A549 (cell line): ENCODE data around the gene DDX1. TPM values are rescaled to one million over a fixed set of nuclear protein-coding genes. Genes with fewer than 3 reads are reported as not detected.

Source experiments
- ATAC-seq, 2 experiments: fragments of 200-7000 bp in 1 of 2; fragments of >200 bp in 1 of 2; cut with Nextera tagmentation in 1 of 2; cut with Tn5 transposase in 1 of 2; 3 replicates each; pipeline versions ENCODE4 v1.8.0 to v1.9.1; 2018 to 2020; ENCODE audit warnings: mild to moderate bottlenecking in 1 of 2, moderate library complexity in 1 of 2
- CTCF ChIA-PET: fragments of 300-600 bp; sonication (Branson Sonifier 250); formaldehyde crosslinking; extraction: SDS; loops from one replicate; lab custom pipeline; 2021; ENCODE audit warnings: antibody characterized with exemption, inconsistent platforms; lab: Yijun Ruan, JAX
- POLR2A ChIA-PET: fragments of 350-600 bp; formaldehyde crosslinking; extraction: SDS; loops from one replicate; lab custom pipeline; 2021; ENCODE audit warnings: antibody characterized with exemption, inconsistent platforms; lab: Yijun Ruan, JAX
- DNase-seq, 2 experiments: peaks; one replicate each; pipeline versions ENCODE4 v3.0.0 to v3.0.0-alpha.2; 2011 to 2016; ENCODE audit warnings: low read depth in 1 of 2, low spot score in 1 of 2
- FAIRE-seq: peaks from 2 replicates; lab custom pipeline; 2011; peaks lifted over from hg19 to GRCh38; lab: Jason Lieb, UNC
- H3K27ac ChIP-seq, 2 experiments: fragments of >200 bp; sonication (Bioruptor Twin); formaldehyde crosslinking; 3 replicates each; pipeline ENCODE4 v1.5.1; 2016 to 2017
- H3K4me1 ChIP-seq: fragments of >200 bp; sonication (Bioruptor Twin); formaldehyde crosslinking; 3 replicates; pipeline ENCODE4 v1.6.1; 2016
- H3K4me2 ChIP-seq: fragments of >200 bp; sonication (Bioruptor Twin); formaldehyde crosslinking; 3 replicates; pipeline ENCODE4 v1.6.1; 2016
- H3K4me3 ChIP-seq: fragments of >200 bp; sonication (Bioruptor Twin); formaldehyde crosslinking; 3 replicates; pipeline ENCODE4 v1.5.1; 2016
- H3K9me3 ChIP-seq: fragments of >200 bp; sonication (Bioruptor Twin); formaldehyde crosslinking; 3 replicates; pipeline ENCODE4 v1.6.1; 2016
- CBX8 ChIP-seq: fragments of 200-600 bp; sonication (generic); IDR thresholded peaks from 2 replicates; pipeline ENCODE4 v1.6.1; 2016
- CHD4 ChIP-seq: fragments of 200-600 bp; sonication (generic); IDR thresholded peaks from 2 replicates; pipeline ENCODE4 v1.6.1; 2016; ENCODE audit warnings: antibody characterized with exemption, mild to moderate bottlenecking, borderline replicate concordance
- EHF ChIP-seq: fragments of 250-450 bp; sonication (Bioruptor Pico); IDR thresholded peaks from 2 replicates; pipeline ENCODE4 v1.5.0; 2020; ENCODE audit warnings: mild to moderate bottlenecking
- EHMT2 ChIP-seq: fragments of 200-600 bp; sonication (generic); IDR thresholded peaks from 2 replicates; pipeline ENCODE4 v1.6.1; 2016; ENCODE audit warnings: antibody characterized with exemption, low read depth, mild to moderate bottlenecking, moderate library complexity
- EP300 ChIP-seq, 2 experiments: fragments of >200 bp; sonication (Bioruptor Twin); formaldehyde crosslinking; IDR thresholded peaks; 2 replicates in 1 of 2; 3 replicates in 1 of 2; pipeline ENCODE4 v1.6.1; 2016 to 2017
- FOSL2 ChIP-seq, 2 experiments: fragments of 450-650 bp in 1 of 2; fragments of >200 bp in 1 of 2; sonication (Bioruptor Twin) in 1 of 2; formaldehyde crosslinking; IDR thresholded peaks; 2 replicates each; pipeline versions ENCODE4 v1.5.0 to v1.6.1; 2016 to 2020; ENCODE audit warnings: mild to moderate bottlenecking in 1 of 2, moderate library complexity in 1 of 2
- GATA3 ChIP-seq: IDR thresholded peaks from 2 replicates; pipeline ENCODE4 v1.6.1; 2012; ENCODE audit warnings: borderline replicate concordance
- KDM5A ChIP-seq: fragments of 200-600 bp; sonication (generic); IDR thresholded peaks from 2 replicates; pipeline ENCODE4 v1.6.1; 2016; ENCODE audit warnings: antibody characterized with exemption, mild to moderate bottlenecking
- MAFK ChIP-seq: fragments of 450-650 bp; IDR thresholded peaks from 2 replicates; pipeline ENCODE4 v1.6.1; 2014; ENCODE audit not compliant: partially characterized antibody
- MAX ChIP-seq: IDR thresholded peaks from 2 replicates; pipeline ENCODE4 v1.6.1; 2012
- MAZ ChIP-seq: fragments of 150-350 bp; IDR thresholded peaks from 2 replicates; pipeline ENCODE4 v1.6.1; 2014; ENCODE audit warnings: antibody characterized with exemption, low read depth, low read length, borderline replicate concordance
- MYC ChIP-seq: IDR thresholded peaks from 2 replicates; pipeline ENCODE4 v1.6.1; 2012; ENCODE audit warnings: mild to moderate bottlenecking, inconsistent platforms, low read length, improper control_type of control experiment, borderline replicate concordance
- NR3C1 ChIP-seq: fragments of >200 bp; sonication (Bioruptor Twin); formaldehyde crosslinking; IDR thresholded peaks from 3 replicates; pipeline ENCODE4 v1.6.1; 2017
- PHF8 ChIP-seq: fragments of 200-600 bp; sonication (generic); IDR thresholded peaks from 2 replicates; pipeline ENCODE4 v1.6.1; 2016; ENCODE audit warnings: low read depth, mild to moderate bottlenecking, antibody characterized with exemption, moderate library complexity, borderline replicate concordance
- POLR2AphosphoS2 ChIP-seq: conservative IDR thresholded peaks from 2 replicates; pipeline ENCODE4 v1.6.1; 2012; ENCODE audit warnings: low read length, improper control_type of control experiment, inconsistent platforms
- RARB ChIP-seq: fragments of 250-450 bp; sonication (Bioruptor Pico); IDR thresholded peaks from 2 replicates; pipeline ENCODE4 v1.8.0; 2021; ENCODE audit warnings: mild to moderate bottlenecking, moderate library complexity
- RCOR1 ChIP-seq: fragments of 150-350 bp; IDR thresholded peaks from 2 replicates; pipeline ENCODE4 v1.6.1; 2014; ENCODE audit warnings: antibody characterized with exemption, low read length, low read depth
- RFX5 ChIP-seq: fragments of 450-650 bp; IDR thresholded peaks from 2 replicates; pipeline ENCODE4 v1.7.1; 2014; ENCODE audit warnings: antibody characterized with exemption, mild to moderate bottlenecking, moderate library complexity
- RNF2 ChIP-seq: fragments of 200-600 bp; sonication (generic); IDR thresholded peaks from 2 replicates; pipeline ENCODE4 v1.6.1; 2016; ENCODE audit warnings: low read depth, mild to moderate bottlenecking, antibody characterized with exemption, moderate library complexity, borderline replicate concordance
- SMC3 ChIP-seq: fragments of >200 bp; sonication (Bioruptor Twin); formaldehyde crosslinking; IDR thresholded peaks from 3 replicates; pipeline ENCODE4 v1.6.1; 2018; ENCODE audit warnings: inconsistent platforms
- TP53 ChIP-seq: fragments of 250-450 bp; sonication (Bioruptor Pico); IDR thresholded peaks from 2 replicates; pipeline ENCODE4 v1.5.0; 2021; ENCODE audit warnings: mild to moderate bottlenecking, moderate library complexity
- ZSCAN20 ChIP-seq: fragments of 250-450 bp; sonication (Bioruptor Pico); IDR thresholded peaks from 2 replicates; pipeline ENCODE4 v1.8.0; 2022; ENCODE audit warnings: mild to moderate bottlenecking, moderate library complexity
- WGBS: methylation state at CpG from one replicate; pipeline ENCODE4 v1.1.6; 2017; ENCODE audit errors: missing lambda C conversion rate; 5-methylcytosine and 5-hydroxymethylcytosine counted together
- polyA plus RNA-seq, 4 experiments: library from polyadenylated mRNA; depleted of rRNA in 3 of 4; stranded (reverse); fragments of >200 nt; fragmentation: RNase III in 1 of 4; extraction: RNeasy Plus Mini Kit Qiagen cat#74134 plus additional on column Dnase treatment in 1 of 4; gene quantifications; 2 replicates in 3 of 4; 3 replicates in 1 of 4; pipeline ENCODE4 v1.2.3, GENCODE V29; 2011 to 2017
- TF ChIP-seq, protein P1 (sequence below): fragments of >200 bp; sonication (Bioruptor Twin); formaldehyde crosslinking; IDR thresholded peaks from 3 replicates; pipeline ENCODE4 v1.5.1; 2016
- TF ChIP-seq, protein P2 (sequence below): fragments of 150-350 bp; IDR thresholded peaks from 2 replicates; pipeline ENCODE4 v1.6.1; 2014; ENCODE audit warnings: low read depth, mild to moderate bottlenecking, low read length
- TF ChIP-seq, protein P3 (sequence below): fragments of 450-650 bp; IDR thresholded peaks from 2 replicates; pipeline ENCODE4 v1.6.1; 2014; ENCODE audit warnings: antibody characterized with exemption
- TF ChIP-seq, protein P4 (sequence below): fragments of 200-600 bp; sonication (generic); IDR thresholded peaks from 2 replicates; pipeline ENCODE4 v1.6.1; 2016; ENCODE audit warnings: antibody characterized with exemption, mild to moderate bottlenecking, moderate library complexity

DDX1 gene
- polyA plus RNA-seq, 2 of the 4 experiments (the other 2 are of a cell fraction) = 157 to 214 TPM

DNA sequence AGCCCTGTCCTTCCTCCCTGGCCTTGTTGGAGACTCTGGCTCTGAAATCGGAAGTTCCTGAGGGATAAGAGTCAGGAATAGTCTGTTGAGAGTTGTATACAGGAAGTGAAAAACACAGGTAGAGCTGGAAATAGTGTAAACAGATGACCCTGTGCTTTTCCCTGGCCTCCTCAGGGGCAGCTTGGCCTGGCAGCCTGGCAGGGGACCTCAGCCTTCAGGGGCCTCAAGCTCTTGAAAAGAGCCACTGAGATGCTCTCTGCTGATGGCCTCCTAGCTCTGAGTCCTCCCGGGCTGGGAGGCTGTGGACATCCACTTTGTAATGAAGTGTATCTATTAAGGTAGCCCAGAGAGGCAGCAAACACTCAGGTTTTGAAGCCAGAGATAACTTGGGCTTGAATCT, 79.3 kb downstream of the DDX1 start (continued):
- TF ChIP-seq EHF = no peak

DNA sequence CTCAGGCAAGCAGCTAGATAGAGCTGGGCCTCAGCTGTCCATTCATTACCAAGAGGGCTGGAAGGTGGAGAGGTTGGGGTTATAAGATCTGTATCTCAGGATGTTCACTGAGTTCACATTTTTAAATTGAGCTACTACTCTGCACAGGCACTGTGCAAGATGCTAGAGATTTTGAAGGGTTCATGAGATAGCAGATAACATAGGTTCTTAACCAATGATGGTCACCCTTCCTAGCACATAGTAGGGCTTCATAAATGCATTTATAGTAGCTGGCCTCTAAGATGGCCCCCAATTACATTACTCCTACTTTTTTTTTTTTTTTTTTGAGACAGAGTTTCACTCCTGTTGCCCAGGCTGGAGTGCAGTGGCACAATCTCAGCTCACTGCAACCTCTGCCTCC, 79.7 kb downstream of the DDX1 start:
- no peak for TF ChIP-seq POLR2AphosphoS2
- TF ChIP-seq MAX = no peak
- no peak for TF ChIP-seq SMC3
- TF ChIP-seq, protein P1, sequence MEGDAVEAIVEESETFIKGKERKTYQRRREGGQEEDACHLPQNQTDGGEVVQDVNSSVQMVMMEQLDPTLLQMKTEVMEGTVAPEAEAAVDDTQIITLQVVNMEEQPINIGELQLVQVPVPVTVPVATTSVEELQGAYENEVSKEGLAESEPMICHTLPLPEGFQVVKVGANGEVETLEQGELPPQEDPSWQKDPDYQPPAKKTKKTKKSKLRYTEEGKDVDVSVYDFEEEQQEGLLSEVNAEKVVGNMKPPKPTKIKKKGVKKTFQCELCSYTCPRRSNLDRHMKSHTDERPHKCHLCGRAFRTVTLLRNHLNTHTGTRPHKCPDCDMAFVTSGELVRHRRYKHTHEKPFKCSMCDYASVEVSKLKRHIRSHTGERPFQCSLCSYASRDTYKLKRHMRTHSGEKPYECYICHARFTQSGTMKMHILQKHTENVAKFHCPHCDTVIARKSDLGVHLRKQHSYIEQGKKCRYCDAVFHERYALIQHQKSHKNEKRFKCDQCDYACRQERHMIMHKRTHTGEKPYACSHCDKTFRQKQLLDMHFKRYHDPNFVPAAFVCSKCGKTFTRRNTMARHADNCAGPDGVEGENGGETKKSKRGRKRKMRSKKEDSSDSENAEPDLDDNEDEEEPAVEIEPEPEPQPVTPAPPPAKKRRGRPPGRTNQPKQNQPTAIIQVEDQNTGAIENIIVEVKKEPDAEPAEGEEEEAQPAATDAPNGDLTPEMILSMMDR = no peak
- no peak for TF ChIP-seq CHD4
- TF ChIP-seq MAFK = no peak
- TF ChIP-seq, protein P2, sequence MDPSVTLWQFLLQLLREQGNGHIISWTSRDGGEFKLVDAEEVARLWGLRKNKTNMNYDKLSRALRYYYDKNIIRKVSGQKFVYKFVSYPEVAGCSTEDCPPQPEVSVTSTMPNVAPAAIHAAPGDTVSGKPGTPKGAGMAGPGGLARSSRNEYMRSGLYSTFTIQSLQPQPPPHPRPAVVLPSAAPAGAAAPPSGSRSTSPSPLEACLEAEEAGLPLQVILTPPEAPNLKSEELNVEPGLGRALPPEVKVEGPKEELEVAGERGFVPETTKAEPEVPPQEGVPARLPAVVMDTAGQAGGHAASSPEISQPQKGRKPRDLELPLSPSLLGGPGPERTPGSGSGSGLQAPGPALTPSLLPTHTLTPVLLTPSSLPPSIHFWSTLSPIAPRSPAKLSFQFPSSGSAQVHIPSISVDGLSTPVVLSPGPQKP = no peak
- TF ChIP-seq FOSL2 (IDR thresholded peaks at IDR 0.05) = no peak
- no peak for TF ChIP-seq FOSL2 (CRISPR knock-in tag; IDR thresholded peaks at IDR 0.05)
- no peak for TF ChIP-seq ZSCAN20
- no peak for TF ChIP-seq RFX5
- no peak for TF ChIP-seq KDM5A
- TF ChIP-seq RNF2 = no peak
- TF ChIP-seq MYC = no peak
- TF ChIP-seq MAZ = no peak
- no peak for ATAC-seq
- no peak overlapping the region for H3K27ac ChIP-seq
- no peak for FAIRE-seq
- POLR2A ChIA-PET = no interaction called here
- no peaks in the 10 kb centered on the region for H3K9me3 ChIP-seq
- no peak overlapping the region for H3K4me3 ChIP-seq
- H3K4me1 ChIP-seq = peaks cover 28% of the 10 kb centered on the region
- CTCF ChIA-PET = interaction anchor here (1.0 to 1.3 kb wide), 2 partner anchors 76 to 836 kb away, joined by 4 read pairs; no protein-coding TSS in a partner anchor
- no peak for DNase-seq
- no peak overlapping the region for H3K4me2 ChIP-seq

DNA sequence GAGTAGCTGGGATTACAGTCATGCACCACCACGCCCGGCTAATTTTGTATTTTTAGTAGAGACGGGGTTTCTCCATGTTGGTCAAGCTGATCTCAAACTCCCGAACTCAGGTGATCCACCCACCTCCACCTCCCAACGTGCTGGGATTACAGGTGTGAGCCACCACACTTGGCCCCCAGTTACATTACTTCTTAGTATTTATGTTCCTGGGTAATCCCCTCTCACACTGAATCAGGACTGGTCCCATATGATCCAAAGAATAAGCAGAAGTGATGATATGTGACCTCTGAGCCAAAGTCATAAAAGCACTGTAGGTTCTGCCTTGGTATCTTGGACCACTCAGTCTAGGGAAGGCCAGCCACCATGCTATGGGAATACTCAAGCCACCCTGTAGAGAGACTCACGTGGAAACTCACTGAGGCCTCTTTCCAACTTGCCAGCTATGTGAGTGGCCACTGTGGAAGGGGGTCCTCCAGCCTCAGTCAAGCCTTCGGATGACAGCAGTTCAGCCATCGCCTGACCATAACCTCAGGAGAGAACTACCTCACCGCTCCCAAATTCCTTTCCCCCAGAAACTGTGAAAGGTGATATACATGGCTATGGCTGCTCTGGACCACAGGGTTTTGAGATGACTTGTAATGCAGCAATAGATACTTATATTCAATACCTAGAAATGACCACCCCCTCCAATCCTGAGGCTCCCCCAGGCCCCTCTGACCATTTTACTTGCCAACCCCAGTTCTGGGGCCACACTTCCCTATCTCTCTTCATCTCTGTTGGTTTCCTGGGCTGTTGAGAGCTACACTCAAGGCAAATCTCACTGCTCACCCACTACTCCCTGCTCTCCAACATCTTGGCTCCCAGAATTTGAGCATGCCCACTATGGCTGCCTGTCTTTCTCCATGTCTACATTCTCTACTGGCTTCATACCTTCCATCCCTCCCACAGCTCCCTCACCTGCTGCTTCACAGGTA, 80.5 kb downstream of the DDX1 start:
- POLR2A ChIA-PET = no interaction called here
- H3K4me1 ChIP-seq = peaks cover 28% of the 10 kb centered on the region
- CTCF ChIA-PET = interaction anchor here (1.0 to 1.3 kb wide), 2 partner anchors 76 to 835 kb away, joined by 4 read pairs; no protein-coding TSS in a partner anchor
- 55% methylated on average over 9 of the region's 9 CpGs for WGBS
- FAIRE-seq (no peak), ATAC-seq (no peak), DNase-seq (no peak)
- no peaks in the 10 kb centered on the region for H3K9me3 ChIP-seq
- no peak overlapping the region for H3K27ac ChIP-seq
- no peak overlapping the region for H3K4me3 ChIP-seq
- no peak overlapping the region for H3K4me2 ChIP-seq
- no peak for TF ChIP-seq CBX8
- TF ChIP-seq NR3C1 = no peak
- TF ChIP-seq POLR2AphosphoS2 = no peak
- no peak for TF ChIP-seq GATA3
- TF ChIP-seq RCOR1 = no peak
- TF ChIP-seq, protein P3, sequence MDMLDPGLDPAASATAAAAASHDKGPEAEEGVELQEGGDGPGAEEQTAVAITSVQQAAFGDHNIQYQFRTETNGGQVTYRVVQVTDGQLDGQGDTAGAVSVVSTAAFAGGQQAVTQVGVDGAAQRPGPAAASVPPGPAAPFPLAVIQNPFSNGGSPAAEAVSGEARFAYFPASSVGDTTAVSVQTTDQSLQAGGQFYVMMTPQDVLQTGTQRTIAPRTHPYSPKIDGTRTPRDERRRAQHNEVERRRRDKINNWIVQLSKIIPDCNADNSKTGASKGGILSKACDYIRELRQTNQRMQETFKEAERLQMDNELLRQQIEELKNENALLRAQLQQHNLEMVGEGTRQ = no peak
- no peak for TF ChIP-seq EHMT2
- TF ChIP-seq TP53 = no peak
- TF ChIP-seq RARB = no peak
- TF ChIP-seq RFX5 = no peak
- TF ChIP-seq, protein P4, sequence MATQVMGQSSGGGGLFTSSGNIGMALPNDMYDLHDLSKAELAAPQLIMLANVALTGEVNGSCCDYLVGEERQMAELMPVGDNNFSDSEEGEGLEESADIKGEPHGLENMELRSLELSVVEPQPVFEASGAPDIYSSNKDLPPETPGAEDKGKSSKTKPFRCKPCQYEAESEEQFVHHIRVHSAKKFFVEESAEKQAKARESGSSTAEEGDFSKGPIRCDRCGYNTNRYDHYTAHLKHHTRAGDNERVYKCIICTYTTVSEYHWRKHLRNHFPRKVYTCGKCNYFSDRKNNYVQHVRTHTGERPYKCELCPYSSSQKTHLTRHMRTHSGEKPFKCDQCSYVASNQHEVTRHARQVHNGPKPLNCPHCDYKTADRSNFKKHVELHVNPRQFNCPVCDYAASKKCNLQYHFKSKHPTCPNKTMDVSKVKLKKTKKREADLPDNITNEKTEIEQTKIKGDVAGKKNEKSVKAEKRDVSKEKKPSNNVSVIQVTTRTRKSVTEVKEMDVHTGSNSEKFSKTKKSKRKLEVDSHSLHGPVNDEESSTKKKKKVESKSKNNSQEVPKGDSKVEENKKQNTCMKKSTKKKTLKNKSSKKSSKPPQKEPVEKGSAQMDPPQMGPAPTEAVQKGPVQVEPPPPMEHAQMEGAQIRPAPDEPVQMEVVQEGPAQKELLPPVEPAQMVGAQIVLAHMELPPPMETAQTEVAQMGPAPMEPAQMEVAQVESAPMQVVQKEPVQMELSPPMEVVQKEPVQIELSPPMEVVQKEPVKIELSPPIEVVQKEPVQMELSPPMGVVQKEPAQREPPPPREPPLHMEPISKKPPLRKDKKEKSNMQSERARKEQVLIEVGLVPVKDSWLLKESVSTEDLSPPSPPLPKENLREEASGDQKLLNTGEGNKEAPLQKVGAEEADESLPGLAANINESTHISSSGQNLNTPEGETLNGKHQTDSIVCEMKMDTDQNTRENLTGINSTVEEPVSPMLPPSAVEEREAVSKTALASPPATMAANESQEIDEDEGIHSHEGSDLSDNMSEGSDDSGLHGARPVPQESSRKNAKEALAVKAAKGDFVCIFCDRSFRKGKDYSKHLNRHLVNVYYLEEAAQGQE = no peak
- no peak for TF ChIP-seq PHF8
- TF ChIP-seq EP300 (IDR thresholded peaks at IDR 0.05) = no peak
